Trophoblast cell (in vitro differentiated cells and primary cell): ENCODE data around the gene CPA5.

ENCODE experiments used
- DNase-seq, 2 donors: peaks; one replicate each; pipeline ENCODE4 v3.0.0-alpha.2; 2016
- H2AFZ ChIP-seq: 2 replicates; pipeline ENCODE4 v1.6.1; 2013; ENCODE audit warnings: low read length, moderate library complexity, mild to moderate bottlenecking; ENCODE audit not compliant: insufficient read depth, poor library complexity
- H2AK5ac ChIP-seq: 2 replicates; pipeline ENCODE4 v1.6.1; 2013; ENCODE audit warnings: mild to moderate bottlenecking, low read length
- H2BK120ac ChIP-seq: 2 replicates; pipeline ENCODE4 v1.6.1; 2013; ENCODE audit warnings: low read length, mild to moderate bottlenecking, moderate library complexity; ENCODE audit not compliant: insufficient read depth, poor library complexity
- H2BK12ac ChIP-seq: 2 replicates; pipeline ENCODE4 v1.6.1; 2013; ENCODE audit warnings: mild to moderate bottlenecking, low read length, moderate library complexity
- H2BK5ac ChIP-seq: 2 replicates; pipeline ENCODE4 v1.6.1; 2013; ENCODE audit warnings: low read length, low read depth, moderate library complexity, mild to moderate bottlenecking; ENCODE audit not compliant: poor library complexity
- H3K14ac ChIP-seq: 2 replicates; pipeline ENCODE4 v1.6.1; 2013; ENCODE audit warnings: mild to moderate bottlenecking, low read length
- H3K18ac ChIP-seq: 2 replicates; pipeline ENCODE4 v1.6.1; 2013; ENCODE audit warnings: mild to moderate bottlenecking, low read length
- H3K23ac ChIP-seq: 2 replicates; pipeline ENCODE4 v1.6.1; 2013; ENCODE audit warnings: low read length
- H3K27ac ChIP-seq: 2 replicates; pipeline ENCODE4 v1.5.1; 2013; ENCODE audit warnings: low read depth, mild to moderate bottlenecking, inconsistent platforms, low read length, moderate library complexity
- H3K27me3 ChIP-seq: 2 replicates; pipeline ENCODE4 v1.6.1; 2013; ENCODE audit warnings: inconsistent platforms, mild to moderate bottlenecking, low read length, moderate library complexity; ENCODE audit not compliant: insufficient read depth
- H3K36me3 ChIP-seq, 2 experiments: 1 replicate in 1 of 2; 2 replicates in 1 of 2; pipeline ENCODE4 v1.6.1; 2013; ENCODE audit warnings: low read length in 2 of 2, mild to moderate bottlenecking in 2 of 2, moderate library complexity in 1 of 2; ENCODE audit not compliant: insufficient read depth in 2 of 2, control insufficient read depth in 1 of 2
- H3K4ac ChIP-seq: 2 replicates; pipeline ENCODE4 v1.6.1; 2013; ENCODE audit warnings: low read depth, mild to moderate bottlenecking, low read length, moderate library complexity
- H3K4me1 ChIP-seq, 2 experiments: 1 replicate in 1 of 2; 2 replicates in 1 of 2; pipeline ENCODE4 v1.6.1; 2013; ENCODE audit warnings: low read length in 2 of 2, mild to moderate bottlenecking in 2 of 2, moderate library complexity in 1 of 2; ENCODE audit not compliant: insufficient read depth in 2 of 2, control insufficient read depth in 1 of 2
- H3K4me2 ChIP-seq: 2 replicates; pipeline ENCODE4 v1.6.1; 2013; ENCODE audit warnings: inconsistent platforms, mild to moderate bottlenecking, low read length, moderate library complexity
- H3K4me3 ChIP-seq: 2 replicates; pipeline ENCODE4 v1.5.1; 2013; ENCODE audit warnings: mild to moderate bottlenecking, low read depth, low read length, inconsistent platforms
- H3K79me1 ChIP-seq: one replicate; pipeline ENCODE4 v1.6.1; 2013; ENCODE audit warnings: low read length
- H3K79me2 ChIP-seq: 2 replicates; pipeline ENCODE4 v1.6.1; 2013; ENCODE audit warnings: low read length, mild to moderate bottlenecking; ENCODE audit not compliant: control insufficient read depth, insufficient read depth, poor library complexity
- H3K9ac ChIP-seq: 2 replicates; pipeline ENCODE4 v1.6.1; 2013; ENCODE audit warnings: mild to moderate bottlenecking, low read length
- H3K9me3 ChIP-seq: 2 replicates; pipeline ENCODE4 v1.6.1; 2013; ENCODE audit warnings: low read depth, mild to moderate bottlenecking, control low read depth, inconsistent platforms, low read length; ENCODE audit not compliant: insufficient read depth
- H4K12ac ChIP-seq: 2 replicates; pipeline ENCODE4 v1.6.1; 2013; ENCODE audit warnings: low read depth, mild to moderate bottlenecking, low read length, moderate library complexity
- H4K8ac ChIP-seq: 2 replicates; pipeline ENCODE4 v1.6.1; 2013; ENCODE audit warnings: low read depth, mild to moderate bottlenecking, low read length, moderate library complexity
- H4K91ac ChIP-seq: one replicate; pipeline ENCODE4 v1.6.1; 2013; ENCODE audit warnings: low read depth, mild to moderate bottlenecking, low read length, moderate library complexity
- WGBS: extraction: QIAGEN DNeasy Blood & Tissue Kit; methylation state at CpG from one replicate; pipeline ENCODE4 v1.1.7; 2013; ENCODE audit warnings: missing lambda C conversion rate; ENCODE audit not compliant: insufficient read length, insufficient coverage; ENCODE audit errors: extremely low coverage; 5-methylcytosine and 5-hydroxymethylcytosine counted together

Gene CPA5

DNA sequence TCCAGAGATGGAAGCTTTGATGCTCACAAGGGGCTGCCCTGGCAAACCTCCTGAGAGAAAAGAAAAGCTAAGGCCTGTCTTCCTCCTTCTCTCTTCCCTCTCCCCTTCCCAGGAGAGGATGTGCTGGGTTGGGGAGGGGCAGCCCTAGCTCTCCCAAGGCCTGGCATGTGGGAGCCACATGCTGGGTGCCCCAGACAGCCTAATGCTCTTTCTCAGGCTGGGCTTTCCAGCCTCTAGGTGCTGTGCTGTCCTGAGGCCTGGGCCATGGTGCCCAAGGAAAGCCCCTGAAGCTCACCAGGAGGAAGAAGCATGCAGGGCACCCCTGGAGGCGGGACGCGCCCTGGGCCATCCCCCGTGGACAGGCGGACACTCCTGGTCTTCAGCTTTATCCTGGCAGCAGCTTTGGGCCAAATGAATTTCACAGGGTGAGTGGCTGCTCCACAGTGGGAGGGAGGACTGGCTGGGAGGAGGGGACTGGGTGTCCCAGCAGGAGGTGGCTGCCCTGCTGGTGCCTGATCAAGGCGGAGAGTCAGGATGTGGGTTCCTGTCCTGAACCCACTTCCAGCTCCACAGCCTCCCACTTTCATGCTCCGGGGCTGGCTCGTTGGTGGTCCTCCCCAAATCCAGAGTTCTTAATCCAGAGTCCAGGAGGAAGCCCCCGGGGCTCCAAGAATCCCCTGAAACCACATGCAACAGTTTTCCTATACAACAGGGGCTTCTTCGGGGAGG, 1.7 kb downstream of the CPA5 start:
- Histone ChIP-seq H3K9ac (no peak overlapping the region), H3K27me3 (no peaks in the 10 kb centered on the region), H3K18ac (peak overlapping the region; percentile 8), H3K79me1 (peaks cover 14% of the 10 kb centered on the region), H2BK5ac (no peak overlapping the region), H4K91ac (peak overlapping the region; percentile 51), H2AFZ (no peak overlapping the region), H3K4me1 (peaks cover 16% of the 10 kb centered on the region in 2 experiments), H2AK5ac (peak overlapping the region; percentile 50), H3K27ac (no peak overlapping the region), H3K79me2 (no peaks in the 10 kb centered on the region), H3K23ac (no peak overlapping the region), H2BK120ac (no peak overlapping the region), H4K12ac (no peak overlapping the region), H3K4ac (no peak overlapping the region), H3K9me3 (peaks cover 2% of the 10 kb centered on the region), H3K4me2 (no peak overlapping the region), H2BK12ac (no peak overlapping the region), H4K8ac (no peak overlapping the region), H3K4me3 (no peak overlapping the region), H3K36me3 (no peaks in the 10 kb centered on the region), H3K14ac (peak overlapping the region; percentile 19)
- WGBS, result no CpG with 5 or more reads among the region's 10 CpGs
- DNase-seq, result no peak

DNA sequence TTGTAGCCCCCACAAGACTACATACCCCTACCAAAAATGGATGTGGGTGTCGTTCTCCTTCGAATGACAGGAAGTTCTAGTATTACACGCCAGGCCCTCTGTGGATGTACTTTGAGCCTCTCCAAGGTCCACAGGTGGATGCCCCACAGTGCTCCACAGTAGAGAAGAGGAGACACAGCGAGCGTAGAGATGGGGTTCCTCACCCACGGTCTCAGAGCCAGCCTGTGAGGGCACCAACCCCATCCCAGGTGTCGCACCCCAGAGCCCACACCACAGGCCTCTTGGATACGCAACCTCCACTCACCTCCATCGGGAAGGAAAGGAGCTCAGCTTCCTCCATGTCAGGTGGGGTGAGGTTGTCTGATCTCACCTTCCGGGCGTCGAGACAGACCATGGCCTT, 2.3 kb downstream of the CPA5 start:
- no peak overlapping the region for H3K18ac ChIP-seq

DNA sequence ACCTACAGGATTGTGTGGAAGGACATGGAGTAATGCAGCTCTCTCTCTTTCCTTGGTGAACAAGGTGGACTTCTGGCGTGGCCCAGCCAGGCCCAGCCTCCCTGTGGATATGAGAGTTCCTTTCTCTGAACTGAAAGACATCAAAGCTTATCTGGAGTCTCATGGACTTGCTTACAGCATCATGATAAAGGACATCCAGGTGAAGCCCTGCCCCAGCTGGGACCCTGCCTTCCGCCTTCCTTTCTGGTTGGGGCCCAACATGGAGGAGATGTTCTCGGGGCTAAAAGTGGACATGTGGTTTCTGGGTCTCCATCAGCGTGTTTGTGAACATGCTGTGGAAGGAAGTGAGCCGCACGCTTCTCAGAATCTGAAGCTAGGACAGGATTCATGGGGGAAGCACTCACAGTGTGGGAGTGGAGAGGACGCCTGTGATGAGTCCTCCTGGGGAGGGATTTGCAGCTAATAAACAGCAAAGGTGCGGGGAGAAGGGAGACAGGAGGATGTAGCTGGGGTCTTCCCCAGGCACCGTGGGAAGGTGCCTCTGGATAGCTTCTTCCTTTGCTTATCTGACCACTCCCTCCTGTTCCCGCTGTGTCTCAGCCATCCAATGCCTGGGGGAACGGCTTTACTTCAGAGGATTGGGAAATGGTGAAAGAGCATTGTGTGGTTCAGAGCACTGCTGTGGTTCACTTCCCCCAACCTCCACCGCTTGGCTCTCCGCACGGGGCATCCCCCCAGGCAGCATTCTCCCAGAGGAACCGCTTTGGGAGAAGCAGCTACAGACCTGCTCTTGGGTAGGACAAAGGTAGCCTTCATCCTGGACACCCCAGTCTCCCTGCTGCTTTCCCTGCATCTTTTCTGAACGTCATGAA, 5.5 kb downstream of the CPA5 start:
- WGBS, result no CpG with 5 or more reads among the region's 16 CpGs
- peak overlapping the region; percentile 9 for H2BK120ac ChIP-seq
- peak; percentile 61 to 74 for DNase-seq

More for the DNA sequence above, 2.3 kb downstream of the CPA5 start:
- Histone ChIP-seq H3K79me1 (peaks cover 20% of the 10 kb centered on the region), H2BK12ac (peak overlapping the region; percentile 84), H2BK5ac (no peak overlapping the region), H3K9me3 (peaks cover 2% of the 10 kb centered on the region), H3K4me2 (no peak overlapping the region), H3K4me1 (peaks cover 22% of the 10 kb centered on the region in 2 experiments), H3K27me3 (no peaks in the 10 kb centered on the region), H3K27ac (no peak overlapping the region), H2BK120ac (peak overlapping the region; percentile 0), H3K14ac (no peak overlapping the region), H3K36me3 (no peaks in the 10 kb centered on the region), H4K8ac (no peak overlapping the region), H4K91ac (peak overlapping the region; percentile 56), H3K4ac (no peak overlapping the region), H3K9ac (no peak overlapping the region), H3K23ac (no peak overlapping the region), H3K79me2 (peaks cover 3% of the 10 kb centered on the region), H2AK5ac (peak overlapping the region; percentile 49), H3K4me3 (no peak overlapping the region), H2AFZ (no peak overlapping the region), H4K12ac (no peak overlapping the region)
- no peak for DNase-seq
- WGBS, result no CpG with 5 or more reads among the region's 12 CpGs

DNA sequence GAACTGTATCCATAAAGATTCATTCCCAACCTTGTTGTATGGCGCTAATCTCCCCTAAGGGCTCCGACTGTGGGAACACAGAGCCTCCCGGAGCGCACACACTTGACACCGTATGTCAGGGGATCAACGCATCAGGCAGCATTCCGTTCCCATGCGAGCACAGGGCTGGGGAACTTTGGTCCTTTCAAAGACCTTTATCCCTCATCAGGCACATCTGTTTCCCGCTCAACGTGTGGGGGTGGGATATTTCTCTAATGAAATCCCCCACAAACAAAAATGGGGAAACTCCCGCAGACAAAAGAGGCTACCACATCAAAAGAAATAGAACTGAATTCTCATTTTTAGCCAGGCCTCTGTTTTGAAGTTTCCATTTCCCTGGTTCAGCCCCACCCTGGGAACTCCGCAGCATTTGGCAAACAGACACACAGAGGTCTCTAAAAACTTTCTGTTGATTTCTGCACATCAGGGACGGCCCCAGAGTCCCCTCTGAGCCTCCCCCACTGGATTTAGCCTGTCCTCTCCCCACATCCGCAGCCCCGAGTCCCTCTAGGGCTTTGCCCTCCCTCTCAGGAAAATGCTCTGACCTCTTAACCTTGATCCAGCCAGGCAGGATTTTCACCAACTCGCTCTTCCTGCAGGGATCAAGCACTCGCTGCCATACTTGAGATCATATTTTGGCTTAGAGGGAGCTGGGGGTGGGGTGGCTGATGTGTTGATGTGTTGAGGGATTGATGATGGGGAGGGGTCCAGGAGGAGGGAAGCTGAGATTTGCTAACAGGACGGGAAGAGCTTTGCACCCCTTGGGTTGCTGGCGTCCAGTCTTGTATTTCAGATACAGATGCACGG, 6.6 kb downstream of the CPA5 start:
- WGBS, result no CpG with 5 or more reads among the region's 20 CpGs
- Histone ChIP-seq H4K8ac (peak overlapping the region; percentile 82), H3K4me3 (no peak overlapping the region)

More for the DNA sequence above, 5.5 kb downstream of the CPA5 start:
- H3K14ac ChIP-seq, result peak overlapping the region; percentile 29
- peak overlapping the region; percentile 95 for H4K91ac ChIP-seq
- no peak overlapping the region for H4K12ac ChIP-seq
- H2AK5ac ChIP-seq, result peak overlapping the region; percentile 11
- no peak overlapping the region for H3K23ac ChIP-seq
- peak overlapping the region; percentile 70 for H2BK5ac ChIP-seq
- peak overlapping the region; percentile 53 for H3K27ac ChIP-seq
- peak overlapping the region; percentile 21 for H3K4ac ChIP-seq
- peaks cover 36 to 37% of the 10 kb centered on the region in 2 experiments for H3K4me1 ChIP-seq
- no peak overlapping the region for H2AFZ ChIP-seq
- no peak overlapping the region for H3K4me3 ChIP-seq
- peak overlapping the region; percentile 51 for H4K8ac ChIP-seq
- H3K27me3 ChIP-seq, result no peaks in the 10 kb centered on the region
- H3K9me3 ChIP-seq, result peaks cover 2% of the 10 kb centered on the region
- peak overlapping the region; percentile 29 for H3K4me2 ChIP-seq
- peak overlapping the region; percentile 50 for H3K18ac ChIP-seq
- H3K36me3 ChIP-seq, result no peaks in the 10 kb centered on the region
- H2BK12ac ChIP-seq, result peak overlapping the region; percentile 84
- H3K9ac ChIP-seq, result no peak overlapping the region
- peaks cover 40% of the 10 kb centered on the region for H3K79me1 ChIP-seq
- peaks cover 3% of the 10 kb centered on the region for H3K79me2 ChIP-seq

More for the DNA sequence above, 6.6 kb downstream of the CPA5 start:
- Histone ChIP-seq H3K4me2 (no peak overlapping the region), H3K18ac (peak overlapping the region; percentile 67), H3K4me1 (peaks cover 44 to 45% of the 10 kb centered on the region in 2 experiments), H3K79me2 (peaks cover 7% of the 10 kb centered on the region), H3K79me1 (peaks cover 48% of the 10 kb centered on the region), H3K27me3 (no peaks in the 10 kb centered on the region), H3K23ac (no peak overlapping the region), H2BK12ac (peak overlapping the region; percentile 96), H3K9me3 (peaks cover 2% of the 10 kb centered on the region), H2BK120ac (peak overlapping the region; percentile 96), H4K12ac (no peak overlapping the region), H3K27ac (peak overlapping the region; percentile 39), H3K36me3 (no peaks in the 10 kb centered on the region), H3K14ac (peak overlapping the region; percentile 81), H3K9ac (no peak overlapping the region), H2AFZ (no peak overlapping the region), H2AK5ac (peak overlapping the region; percentile 83), H4K91ac (peak overlapping the region; percentile 95), H2BK5ac (peak overlapping the region; percentile 47), H3K4ac (peak overlapping the region; percentile 0)
- peak in 1 of 2 donors; percentile 17 for DNase-seq
